ENCODE results near the gene TINAGL1. TPM values are rescaled to one million over a fixed set of nuclear protein-coding genes. Genes with fewer than 3 reads are reported as not detected.

TINAGL1 gene
- total and polyA plus RNA-seq, 2 of the 13 experiments (the other 11 are each of a cell fraction or from before 2014, with no cell fraction given), result 24.7 to 76.8 TPM

DNA sequence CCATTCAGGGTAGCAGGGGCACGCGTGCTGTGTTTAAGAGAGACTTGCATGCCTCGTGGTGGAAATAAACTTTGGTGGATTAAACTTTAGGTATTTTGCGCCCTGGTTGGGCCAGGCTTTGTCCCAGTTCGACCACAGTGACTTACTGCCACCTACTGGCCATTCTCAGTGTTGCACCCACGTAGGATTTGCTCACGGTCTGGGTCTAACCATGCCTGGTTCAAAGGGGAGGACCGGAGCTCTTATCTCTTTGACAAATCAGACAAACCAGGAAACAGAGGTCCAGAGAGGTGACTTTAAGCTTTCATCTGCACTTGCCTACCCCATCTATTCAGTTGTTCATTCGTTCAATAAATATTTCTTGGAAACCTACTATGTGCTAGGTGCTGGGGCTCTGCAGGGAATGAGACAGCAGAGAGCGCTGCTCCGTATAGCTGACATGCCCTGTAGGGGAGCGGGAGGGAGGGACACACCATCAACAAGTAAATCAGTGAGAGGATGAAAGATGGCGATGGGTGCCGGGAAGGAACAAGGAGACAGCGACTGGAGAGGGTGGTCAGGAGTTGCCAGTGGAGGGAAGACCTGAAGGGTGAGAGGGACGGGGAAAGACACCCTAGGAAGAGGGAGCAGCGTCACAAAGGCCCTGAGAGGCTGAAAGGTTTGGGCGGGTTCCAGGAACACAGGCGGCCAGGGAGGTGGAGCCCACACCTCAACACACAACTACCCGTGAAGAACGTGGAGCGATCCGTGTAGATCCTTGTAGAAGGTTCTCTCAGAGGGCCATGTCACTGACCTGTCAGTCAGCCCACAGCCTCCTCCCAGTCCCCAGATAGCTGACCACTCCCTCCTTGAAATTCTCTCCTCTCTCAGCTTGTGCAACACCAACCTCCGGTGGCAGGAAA, 27.2 kb upstream of the TINAGL1 start (continued):
- TF ChIP-seq, protein P1, sequence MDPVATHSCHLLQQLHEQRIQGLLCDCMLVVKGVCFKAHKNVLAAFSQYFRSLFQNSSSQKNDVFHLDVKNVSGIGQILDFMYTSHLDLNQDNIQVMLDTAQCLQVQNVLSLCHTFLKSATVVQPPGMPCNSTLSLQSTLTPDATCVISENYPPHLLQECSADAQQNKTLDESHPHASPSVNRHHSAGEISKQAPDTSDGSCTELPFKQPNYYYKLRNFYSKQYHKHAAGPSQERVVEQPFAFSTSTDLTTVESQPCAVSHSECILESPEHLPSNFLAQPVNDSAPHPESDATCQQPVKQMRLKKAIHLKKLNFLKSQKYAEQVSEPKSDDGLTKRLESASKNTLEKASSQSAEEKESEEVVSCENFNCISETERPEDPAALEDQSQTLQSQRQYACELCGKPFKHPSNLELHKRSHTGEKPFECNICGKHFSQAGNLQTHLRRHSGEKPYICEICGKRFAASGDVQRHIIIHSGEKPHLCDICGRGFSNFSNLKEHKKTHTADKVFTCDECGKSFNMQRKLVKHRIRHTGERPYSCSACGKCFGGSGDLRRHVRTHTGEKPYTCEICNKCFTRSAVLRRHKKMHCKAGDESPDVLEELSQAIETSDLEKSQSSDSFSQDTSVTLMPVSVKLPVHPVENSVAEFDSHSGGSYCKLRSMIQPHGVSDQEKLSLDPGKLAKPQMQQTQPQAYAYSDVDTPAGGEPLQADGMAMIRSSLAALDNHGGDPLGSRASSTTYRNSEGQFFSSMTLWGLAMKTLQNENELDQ (CRISPR knock-in tag; IDR thresholded peaks at IDR 0.05; ENCODE audit: borderline replicate concordance), result no peak
- TF ChIP-seq RXRB (CRISPR knock-in tag; IDR thresholded peaks at IDR 0.05; ENCODE audit: borderline replicate concordance) (peak; percentile 63; the same call in 1 of the 2 replicates), SKI (IDR thresholded peaks at IDR 0.05; ENCODE audit: partially characterized antibody) (peak; percentile 23), KDM5B (CRISPR knock-in tag; IDR thresholded peaks at IDR 0.05; ENCODE audit: borderline replicate concordance) (peak; percentile 55; the same call in 1 of the 2 replicates), ZC3H13 (CRISPR knock-in tag; IDR thresholded peaks at IDR 0.05) (no peak), TMF1 (CRISPR knock-in tag; IDR thresholded peaks at IDR 0.05; ENCODE audit: low read depth) (no peak), PHF20 (CRISPR knock-in tag; IDR thresholded peaks at IDR 0.05) (0 out of 2 replicates have a peak, but pooled peaks have one; percentile 17), NR2F6 (IDR thresholded peaks at IDR 0.05) (no peak; the same call in 1 of the 2 replicates), NR2F6 (CRISPR knock-in tag; IDR thresholded peaks at IDR 0.05) (peak; percentile 56; the same call in 1 of the 2 replicates), PAX8 (CRISPR knock-in tag; IDR thresholded peaks at IDR 0.05; ENCODE audit: borderline replicate concordance) (no peak), ZFP82 (CRISPR knock-in tag; IDR thresholded peaks at IDR 0.05; ENCODE audit: borderline replicate concordance) (no peak; the same call in 1 of the 2 replicates), SOX5 (CRISPR knock-in tag; IDR thresholded peaks at IDR 0.05; ENCODE audit: borderline replicate concordance) (peak; percentile 8; the same call in 1 of the 2 replicates), ZMYM2 (CRISPR knock-in tag; IDR thresholded peaks at IDR 0.05) (0 out of 2 replicates have a peak, but pooled peaks have one; percentile 26), ZNF343 (CRISPR knock-in tag; IDR thresholded peaks at IDR 0.05) (no peak), CAMTA2 (CRISPR knock-in tag; IDR thresholded peaks at IDR 0.05; ENCODE audit: borderline replicate concordance) (no peak)
- TF ChIP-seq, protein P2, sequence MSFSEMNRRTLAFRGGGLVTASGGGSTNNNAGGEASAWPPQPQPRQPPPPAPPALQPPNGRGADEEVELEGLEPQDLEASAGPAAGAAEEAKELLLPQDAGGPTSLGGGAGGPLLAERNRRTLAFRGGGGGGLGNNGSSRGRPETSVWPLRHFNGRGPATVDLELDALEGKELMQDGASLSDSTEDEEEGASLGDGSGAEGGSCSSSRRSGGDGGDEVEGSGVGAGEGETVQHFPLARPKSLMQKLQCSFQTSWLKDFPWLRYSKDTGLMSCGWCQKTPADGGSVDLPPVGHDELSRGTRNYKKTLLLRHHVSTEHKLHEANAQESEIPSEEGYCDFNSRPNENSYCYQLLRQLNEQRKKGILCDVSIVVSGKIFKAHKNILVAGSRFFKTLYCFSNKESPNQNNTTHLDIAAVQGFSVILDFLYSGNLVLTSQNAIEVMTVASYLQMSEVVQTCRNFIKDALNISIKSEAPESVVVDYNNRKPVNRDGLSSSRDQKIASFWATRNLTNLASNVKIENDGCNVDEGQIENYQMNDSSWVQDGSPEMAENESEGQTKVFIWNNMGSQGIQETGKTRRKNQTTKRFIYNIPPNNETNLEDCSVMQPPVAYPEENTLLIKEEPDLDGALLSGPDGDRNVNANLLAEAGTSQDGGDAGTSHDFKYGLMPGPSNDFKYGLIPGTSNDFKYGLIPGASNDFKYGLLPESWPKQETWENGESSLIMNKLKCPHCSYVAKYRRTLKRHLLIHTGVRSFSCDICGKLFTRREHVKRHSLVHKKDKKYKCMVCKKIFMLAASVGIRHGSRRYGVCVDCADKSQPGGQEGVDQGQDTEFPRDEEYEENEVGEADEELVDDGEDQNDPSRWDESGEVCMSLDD (CRISPR knock-in tag; IDR thresholded peaks at IDR 0.05; ENCODE audit: borderline replicate concordance), result no peak
- TF ChIP-seq, protein P3, sequence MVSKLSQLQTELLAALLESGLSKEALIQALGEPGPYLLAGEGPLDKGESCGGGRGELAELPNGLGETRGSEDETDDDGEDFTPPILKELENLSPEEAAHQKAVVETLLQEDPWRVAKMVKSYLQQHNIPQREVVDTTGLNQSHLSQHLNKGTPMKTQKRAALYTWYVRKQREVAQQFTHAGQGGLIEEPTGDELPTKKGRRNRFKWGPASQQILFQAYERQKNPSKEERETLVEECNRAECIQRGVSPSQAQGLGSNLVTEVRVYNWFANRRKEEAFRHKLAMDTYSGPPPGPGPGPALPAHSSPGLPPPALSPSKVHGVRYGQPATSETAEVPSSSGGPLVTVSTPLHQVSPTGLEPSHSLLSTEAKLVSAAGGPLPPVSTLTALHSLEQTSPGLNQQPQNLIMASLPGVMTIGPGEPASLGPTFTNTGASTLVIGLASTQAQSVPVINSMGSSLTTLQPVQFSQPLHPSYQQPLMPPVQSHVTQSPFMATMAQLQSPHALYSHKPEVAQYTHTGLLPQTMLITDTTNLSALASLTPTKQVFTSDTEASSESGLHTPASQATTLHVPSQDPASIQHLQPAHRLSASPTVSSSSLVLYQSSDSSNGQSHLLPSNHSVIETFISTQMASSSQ (IDR thresholded peaks at IDR 0.05; ENCODE audit: low read depth), result no peak
- TF ChIP-seq, protein P3 (CRISPR knock-in tag; IDR thresholded peaks at IDR 0.05; ENCODE audit: borderline replicate concordance), result no peak
- TF ChIP-seq, protein P4, sequence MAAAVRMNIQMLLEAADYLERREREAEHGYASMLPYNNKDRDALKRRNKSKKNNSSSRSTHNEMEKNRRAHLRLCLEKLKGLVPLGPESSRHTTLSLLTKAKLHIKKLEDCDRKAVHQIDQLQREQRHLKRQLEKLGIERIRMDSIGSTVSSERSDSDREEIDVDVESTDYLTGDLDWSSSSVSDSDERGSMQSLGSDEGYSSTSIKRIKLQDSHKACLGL (CRISPR knock-in tag; IDR thresholded peaks at IDR 0.05), result no peak

Data from HepG2 (cell line).